ENCODE measurements around the gene ZNF862.

Gene ZNF862

DNA sequence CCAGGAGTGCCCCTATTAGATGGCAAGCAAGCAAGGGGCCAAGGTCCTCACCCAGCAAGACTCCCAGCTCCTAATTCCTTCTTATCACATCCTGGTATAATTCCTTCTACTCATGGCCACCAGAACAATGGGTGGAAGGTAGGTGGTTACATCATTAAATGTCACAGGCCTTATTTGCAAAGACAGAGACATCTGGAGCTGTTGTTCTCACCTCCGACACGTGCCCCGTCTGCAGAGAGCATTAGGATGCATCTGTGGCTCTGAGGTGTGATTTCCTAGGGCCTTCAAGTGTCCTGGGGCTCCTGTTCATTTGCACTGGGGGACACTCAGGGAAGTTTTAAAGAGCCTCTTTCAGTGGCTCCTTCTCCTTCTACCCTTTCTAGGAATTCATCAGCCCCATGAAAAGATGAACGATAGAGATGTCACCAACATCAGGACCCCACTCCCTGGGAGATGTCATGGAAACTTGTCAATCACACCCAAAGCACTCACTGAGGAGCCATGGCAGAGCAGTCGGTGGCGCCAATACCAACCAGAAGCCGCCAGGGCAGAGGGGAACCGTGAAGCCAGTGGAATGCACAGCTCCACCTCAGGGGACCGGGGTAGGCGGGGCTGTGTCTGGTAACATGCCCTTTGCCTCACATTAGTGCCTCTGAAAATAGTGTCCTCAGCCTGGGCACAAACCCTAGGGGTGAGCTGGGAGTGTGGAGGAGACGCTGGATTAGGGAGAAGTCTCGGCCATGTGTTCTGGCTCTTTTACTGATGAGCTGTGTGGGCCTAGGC, 32.7 kb downstream of the ZNF862 start:
- no peak overlapping the region for H3K27ac ChIP-seq (ENCODE audit: insufficient read depth in 1 of 2, low read depth in 1 of 2, low read length in 2 of 2, poor library complexity in 1 of 2, severe bottlenecking in 2 of 2)
- 98% methylated on average over 10 of the region's 12 CpGs for WGBS (ENCODE audit: insufficient coverage)
- H3K36me3 ChIP-seq (ENCODE audit: control insufficient read depth in 4 of 4, insufficient read depth in 4 of 4, low read length in 3 of 4): peaks cover 0 to 1% (median 0%) of the 10 kb centered on the region in 4 experiments
- ChIA-PET POLR2A (interaction anchor here (0.6 kb wide), 1 partner anchor 88 kb away, joined by 3 read pairs; no protein-coding TSS in a partner anchor), CTCF (interaction anchor here (1.2 to 4.0 kb wide), 8 partner anchors 10 to 178 kb away, joined by 3 to 24 read pairs (median 4); no protein-coding TSS in a partner anchor)
- H3K9me3 ChIP-seq (ENCODE audit: control extremely low read depth in 1 of 5, control insufficient read depth in 4 of 5, insufficient read depth in 2 of 5, low read depth in 1 of 5, low read length in 4 of 5): no peaks in the 10 kb centered on the region
- no peak for DNase-seq
- H3K4me3 ChIP-seq (ENCODE audit: control insufficient read depth in 1 of 7, extremely low read depth in 1 of 7, insufficient read depth in 4 of 7, low read depth in 2 of 7, low read length in 6 of 7): no peak overlapping the region
- H3K4me1 ChIP-seq (ENCODE audit: control extremely low read depth in 1 of 4, control insufficient read depth in 4 of 4, insufficient read depth in 4 of 4, low read length in 3 of 4): peaks cover 13 to 85% (median 74%) of the 10 kb centered on the region in 4 experiments
- H3K27me3 ChIP-seq (replicated peaks in 2 of 5; ENCODE audit: control insufficient read depth in 4 of 5, insufficient read depth in 5 of 5, low read length in 4 of 5): no peaks in the 10 kb centered on the region

DNA sequence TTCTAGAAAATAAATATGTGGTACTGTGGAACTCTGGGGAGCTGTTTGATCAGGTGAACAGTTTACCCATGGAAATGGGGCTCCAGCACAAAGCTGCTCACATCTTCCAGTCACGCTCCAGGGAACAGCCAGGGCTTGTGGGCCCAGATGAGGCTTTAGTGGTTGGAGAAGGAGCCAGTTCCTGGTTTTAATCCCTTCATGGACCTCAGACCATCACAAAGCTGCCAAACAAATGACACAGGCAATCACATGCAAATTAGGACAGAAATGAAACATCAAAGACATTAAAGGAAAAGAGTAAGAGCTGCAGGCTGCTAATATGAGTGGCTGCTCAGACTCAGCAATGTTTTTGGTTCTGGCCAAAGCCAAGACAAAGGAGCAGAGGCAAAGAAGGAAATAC, 33.4 kb downstream of the ZNF862 start:
- Histone ChIP-seq H3K27ac (ENCODE audit: insufficient read depth in 1 of 2, low read depth in 1 of 2, low read length in 2 of 2, poor library complexity in 1 of 2, severe bottlenecking in 2 of 2) (no peak overlapping the region), H3K9me3 (ENCODE audit: control extremely low read depth in 1 of 5, control insufficient read depth in 4 of 5, insufficient read depth in 2 of 5, low read depth in 1 of 5, low read length in 4 of 5) (no peaks in the 10 kb centered on the region), H3K27me3 (replicated peaks in 2 of 5; ENCODE audit: control insufficient read depth in 4 of 5, insufficient read depth in 5 of 5, low read length in 4 of 5) (no peaks in the 10 kb centered on the region), H3K36me3 (ENCODE audit: control insufficient read depth in 4 of 4, insufficient read depth in 4 of 4, low read length in 3 of 4) (peaks cover 0 to 1% (median 0%) of the 10 kb centered on the region in 4 experiments), H3K4me1 (ENCODE audit: control extremely low read depth in 1 of 4, control insufficient read depth in 4 of 4, insufficient read depth in 4 of 4, low read length in 3 of 4) (peaks cover 13 to 78% (median 67%) of the 10 kb centered on the region in 4 experiments), H3K4me3 (ENCODE audit: control insufficient read depth in 1 of 7, extremely low read depth in 1 of 7, insufficient read depth in 4 of 7, low read depth in 2 of 7, low read length in 6 of 7) (no peak overlapping the region)
- no CpG with 5 or more reads among the region's 1 CpG for WGBS (ENCODE audit: insufficient coverage)
- no peak for DNase-seq
- ChIA-PET CTCF (interaction anchor here (1.0 to 4.0 kb wide), 5 partner anchors 11 to 32 kb away, joined by 3 to 24 read pairs (median 6); no protein-coding TSS in a partner anchor), POLR2A (no interaction called here)

DNA sequence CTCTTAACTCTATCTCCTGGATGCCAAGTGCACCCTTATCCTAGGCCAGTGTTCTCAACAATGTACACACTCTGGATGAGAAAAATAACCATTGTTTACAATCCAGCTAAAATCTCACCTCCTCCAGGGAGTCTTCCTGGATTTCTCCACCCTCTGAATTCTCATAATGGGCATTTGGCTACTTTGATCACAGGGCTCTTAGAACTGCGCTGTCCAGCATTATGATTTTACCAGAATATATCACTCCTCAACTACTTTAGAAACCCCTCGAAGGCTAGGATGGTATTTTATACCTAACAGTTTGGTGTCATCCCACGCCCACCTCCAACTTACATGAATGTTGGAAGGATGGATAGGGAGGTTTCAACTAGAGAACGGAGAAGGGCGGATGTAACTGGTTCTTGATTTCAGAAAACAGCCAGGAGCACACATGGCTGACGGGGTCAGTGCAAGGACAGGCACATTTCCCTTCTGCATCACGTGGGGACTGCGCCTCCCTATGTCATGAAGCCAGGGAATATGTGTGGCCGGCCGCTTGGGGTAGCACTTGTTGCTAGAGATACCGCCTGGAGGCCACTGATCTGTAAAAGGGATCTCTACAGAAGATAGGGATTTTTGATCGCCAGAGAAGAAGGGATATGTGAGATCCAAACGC, 34.4 kb downstream of the ZNF862 start:
- Histone ChIP-seq H3K4me1 (ENCODE audit: control extremely low read depth in 1 of 4, control insufficient read depth in 4 of 4, insufficient read depth in 4 of 4, low read length in 3 of 4) (peaks cover 10 to 68% (median 58%) of the 10 kb centered on the region in 4 experiments), H3K36me3 (ENCODE audit: control insufficient read depth in 4 of 4, insufficient read depth in 4 of 4, low read length in 3 of 4) (peaks cover 0 to 6% (median 0%) of the 10 kb centered on the region in 4 experiments), H3K27ac (ENCODE audit: insufficient read depth in 1 of 2, low read depth in 1 of 2, low read length in 2 of 2, poor library complexity in 1 of 2, severe bottlenecking in 2 of 2) (no peak overlapping the region), H3K27me3 (replicated peaks in 2 of 5; ENCODE audit: control insufficient read depth in 4 of 5, insufficient read depth in 5 of 5, low read length in 4 of 5) (no peaks in the 10 kb centered on the region), H3K4me3 (ENCODE audit: control insufficient read depth in 1 of 7, extremely low read depth in 1 of 7, insufficient read depth in 4 of 7, low read depth in 2 of 7, low read length in 6 of 7) (peak overlapping the region in 6 of 7 experiments; percentile 65 to 77 (median 71)), H3K9me3 (ENCODE audit: control extremely low read depth in 1 of 5, control insufficient read depth in 4 of 5, insufficient read depth in 2 of 5, low read depth in 1 of 5, low read length in 4 of 5) (no peaks in the 10 kb centered on the region)
- WGBS (ENCODE audit: insufficient coverage): 3% methylated on average over 8 of the region's 13 CpGs
- ChIA-PET CTCF (interaction anchor here (1.0 to 4.0 kb wide), 5 partner anchors 10 to 33 kb away, joined by 3 to 24 read pairs (median 6); no protein-coding TSS in a partner anchor), POLR2A (no interaction called here)
- DNase-seq: peak; percentile 53 to 70 (median 54)

DNA sequence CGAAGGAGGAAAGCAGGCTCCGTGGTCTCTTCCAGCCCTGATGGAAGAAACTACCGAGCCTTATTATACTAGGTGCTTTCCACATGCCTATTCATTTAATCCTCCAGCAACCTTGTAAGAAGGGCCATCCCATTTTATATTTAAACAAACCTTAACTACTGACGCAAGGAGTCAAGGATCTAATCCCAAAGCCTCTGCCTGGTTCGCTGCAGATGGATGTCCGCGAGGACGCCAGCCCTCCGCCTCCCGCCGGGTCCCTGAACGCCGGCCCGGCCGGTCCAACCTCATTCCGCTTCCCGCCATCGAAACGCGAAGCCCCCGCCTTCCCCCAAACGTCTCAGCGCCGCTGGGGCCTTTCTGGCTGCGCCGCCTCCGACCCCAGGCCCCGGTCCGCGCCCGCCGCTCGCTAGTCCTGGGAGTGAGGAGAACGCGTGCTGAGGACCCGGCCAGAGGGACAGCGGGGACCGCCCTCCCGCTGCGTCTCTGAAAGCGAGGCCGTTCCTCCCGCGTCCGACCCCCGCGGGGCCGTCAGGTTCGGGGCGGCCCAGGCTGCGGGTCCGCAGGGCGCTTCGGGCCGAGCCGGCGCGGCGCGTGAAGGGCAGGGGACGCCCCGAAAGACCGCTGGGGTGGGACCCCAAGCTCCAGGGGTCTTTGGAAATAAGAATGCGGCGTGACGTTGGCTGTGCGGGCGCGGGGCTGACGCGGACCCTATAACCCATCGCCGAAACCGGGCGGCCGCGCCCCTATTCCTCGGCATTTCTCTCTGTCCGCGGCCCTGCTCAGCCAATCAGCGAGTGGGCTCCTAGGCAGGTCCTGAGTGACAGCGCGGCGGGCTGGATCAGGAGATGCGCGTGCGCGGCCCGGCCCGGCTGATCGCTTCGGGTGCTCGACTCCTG, 35.1 kb downstream of the ZNF862 start, which contains the start of gene ATP6V0E2:
Gene ATP6V0E2 (plus strand): TSS at position 896 of the 896 bp plus-strand sequence. CDS start 97 bp downstream, outside the sequence.
- peaks cover 0 to 6% (median 0%) of the 10 kb centered on the region in 4 experiments for H3K36me3 ChIP-seq (ENCODE audit: control insufficient read depth in 4 of 4, insufficient read depth in 4 of 4, low read length in 3 of 4)
- POLR2A ChIA-PET: no interaction called here
- peaks cover 8 to 60% (median 50%) of the 10 kb centered on the region in 4 experiments for H3K4me1 ChIP-seq (ENCODE audit: control extremely low read depth in 1 of 4, control insufficient read depth in 4 of 4, insufficient read depth in 4 of 4, low read length in 3 of 4)
- 0% methylated on average over 71 of the region's 93 CpGs for WGBS (ENCODE audit: insufficient coverage)
- H3K27ac ChIP-seq (ENCODE audit: insufficient read depth in 1 of 2, low read depth in 1 of 2, low read length in 2 of 2, poor library complexity in 1 of 2, severe bottlenecking in 2 of 2): peak within 1 kb of the TSS in 1 of 2 experiments; percentile 51
- CTCF ChIA-PET: no interaction called here
- peak within 1 kb of the TSS; percentile 65 to 77 (median 71) for H3K4me3 ChIP-seq (ENCODE audit: control insufficient read depth in 1 of 7, extremely low read depth in 1 of 7, insufficient read depth in 4 of 7, low read depth in 2 of 7, low read length in 6 of 7)
- H3K27me3 ChIP-seq (replicated peaks in 2 of 5; ENCODE audit: control insufficient read depth in 4 of 5, insufficient read depth in 5 of 5, low read length in 4 of 5): no peaks in the 10 kb centered on the region
- no peaks in the 10 kb centered on the region for H3K9me3 ChIP-seq (ENCODE audit: control extremely low read depth in 1 of 5, control insufficient read depth in 4 of 5, insufficient read depth in 2 of 5, low read depth in 1 of 5, low read length in 4 of 5)
- peak; percentile 87 to 91 (median 89) for DNase-seq

DNA sequence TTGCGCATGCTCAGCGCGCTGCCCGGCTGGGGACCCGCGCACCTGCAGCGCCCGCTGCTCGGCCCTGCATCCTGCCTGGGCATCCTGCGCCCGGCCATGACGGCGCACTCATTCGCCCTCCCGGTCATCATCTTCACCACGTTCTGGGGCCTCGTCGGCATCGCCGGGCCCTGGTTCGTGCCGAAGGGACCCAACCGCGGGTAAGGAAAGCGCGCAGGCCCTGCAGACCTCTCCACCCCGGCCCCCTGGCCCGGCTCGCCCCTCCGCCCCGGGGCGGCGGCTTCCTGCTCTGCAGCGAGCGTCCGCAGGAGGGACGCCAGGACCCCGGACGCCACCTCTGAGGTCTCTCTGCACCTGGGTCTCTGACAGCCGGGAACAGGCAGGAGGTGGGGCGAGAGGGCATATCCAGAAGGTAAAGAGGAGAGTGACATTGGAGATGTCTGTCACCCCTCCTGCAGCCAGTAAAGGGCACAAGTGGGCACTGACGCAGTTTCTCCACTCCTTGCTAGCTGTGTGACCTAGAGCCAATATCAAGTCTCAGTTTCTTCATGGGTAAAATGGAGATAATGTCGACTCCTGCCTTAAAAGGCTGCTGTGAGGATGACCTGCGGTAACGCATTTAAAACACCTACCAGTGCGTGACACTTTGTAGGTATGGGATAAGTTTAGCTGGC, 35.9 kb downstream of the ZNF862 start:
- ChIA-PET POLR2A (no interaction called here), CTCF (interaction anchor here (2.0 kb wide), 1 partner anchor 10 kb away, joined by 17 read pairs; no protein-coding TSS in a partner anchor)
- H3K4me3 ChIP-seq (ENCODE audit: control insufficient read depth in 1 of 7, extremely low read depth in 1 of 7, insufficient read depth in 4 of 7, low read depth in 2 of 7, low read length in 6 of 7): peak overlapping the region; percentile 65 to 77 (median 71)
- no peak overlapping the region for H3K27ac ChIP-seq (ENCODE audit: insufficient read depth in 1 of 2, low read depth in 1 of 2, low read length in 2 of 2, poor library complexity in 1 of 2, severe bottlenecking in 2 of 2)
- peaks cover 8 to 53% (median 43%) of the 10 kb centered on the region in 4 experiments for H3K4me1 ChIP-seq (ENCODE audit: control extremely low read depth in 1 of 4, control insufficient read depth in 4 of 4, insufficient read depth in 4 of 4, low read length in 3 of 4)
- 3% methylated on average over 43 of the region's 46 CpGs for WGBS (ENCODE audit: insufficient coverage)
- peaks cover 0 to 6% (median 0%) of the 10 kb centered on the region in 4 experiments for H3K36me3 ChIP-seq (ENCODE audit: control insufficient read depth in 4 of 4, insufficient read depth in 4 of 4, low read length in 3 of 4)
- no peaks in the 10 kb centered on the region for H3K9me3 ChIP-seq (ENCODE audit: control extremely low read depth in 1 of 5, control insufficient read depth in 4 of 5, insufficient read depth in 2 of 5, low read depth in 1 of 5, low read length in 4 of 5)
- no peaks in the 10 kb centered on the region for H3K27me3 ChIP-seq (replicated peaks in 2 of 5; ENCODE audit: control insufficient read depth in 4 of 5, insufficient read depth in 5 of 5, low read length in 4 of 5)
- no peak for DNase-seq

DNA sequence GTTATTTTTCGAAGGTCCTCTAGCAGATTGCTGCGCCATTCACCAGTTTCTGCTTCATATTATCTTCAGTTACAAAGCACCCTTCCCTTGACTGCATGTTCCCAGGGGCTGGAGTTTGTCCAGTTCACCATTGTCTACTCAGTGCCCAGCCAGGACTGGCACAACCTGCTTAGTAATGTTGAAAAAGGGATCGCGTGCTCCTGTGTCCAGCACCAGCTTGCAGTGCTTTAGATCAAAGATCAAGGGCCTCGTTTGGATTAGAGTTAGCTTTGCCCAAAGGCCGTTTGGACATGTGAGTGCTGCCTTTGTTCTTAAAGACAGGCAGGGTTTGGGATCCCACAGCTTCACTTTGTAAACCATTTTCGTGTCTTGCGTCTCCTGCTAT, 36.5 kb downstream of the ZNF862 start:
- Histone ChIP-seq H3K4me1 (ENCODE audit: control extremely low read depth in 1 of 4, control insufficient read depth in 4 of 4, insufficient read depth in 4 of 4, low read length in 3 of 4) (peaks cover 4 to 47% (median 37%) of the 10 kb centered on the region in 4 experiments), H3K27ac (ENCODE audit: insufficient read depth in 1 of 2, low read depth in 1 of 2, low read length in 2 of 2, poor library complexity in 1 of 2, severe bottlenecking in 2 of 2) (no peak overlapping the region), H3K27me3 (replicated peaks in 2 of 5; ENCODE audit: control insufficient read depth in 4 of 5, insufficient read depth in 5 of 5, low read length in 4 of 5) (no peaks in the 10 kb centered on the region), H3K36me3 (ENCODE audit: control insufficient read depth in 4 of 4, insufficient read depth in 4 of 4, low read length in 3 of 4) (peaks cover 0 to 8% (median 0%) of the 10 kb centered on the region in 4 experiments), H3K4me3 (ENCODE audit: control insufficient read depth in 1 of 7, extremely low read depth in 1 of 7, insufficient read depth in 4 of 7, low read depth in 2 of 7, low read length in 6 of 7) (peak overlapping the region in 3 of 7 experiments; percentile 65 to 75 (median 66)), H3K9me3 (ENCODE audit: control extremely low read depth in 1 of 5, control insufficient read depth in 4 of 5, insufficient read depth in 2 of 5, low read depth in 1 of 5, low read length in 4 of 5) (no peaks in the 10 kb centered on the region)
- CTCF ChIA-PET: interaction anchor here (2.0 kb wide), 1 partner anchor 10 kb away, joined by 17 read pairs; no protein-coding TSS in a partner anchor
- no peak for DNase-seq
- POLR2A ChIA-PET: no interaction called here
- WGBS (ENCODE audit: insufficient coverage): 94% methylated on average over 6 of the region's 8 CpGs
